Vagina (tissue), 2 donors: ENCODE results near the gene CACNB2. TPM values are rescaled to one million over a fixed set of nuclear protein-coding genes. Genes with fewer than 3 reads are reported as not detected.

ENCODE experiments used
- DNase-seq, 2 donors: peaks; one replicate each; pipeline ENCODE4 v3.0.0-alpha.2; 2017; ENCODE audit errors: extremely low spot score in 2 of 2
- H3K27ac ChIP-seq: fragments of 200-600 bp; sonication (generic); one replicate; pipeline ENCODE4 v1.5.1; 2019
- H3K27me3 ChIP-seq: fragments of 200-600 bp; sonication (generic); one replicate; pipeline ENCODE4 v1.5.1; 2019
- H3K36me3 ChIP-seq, 2 donors: fragments of 200-600 bp; sonication (generic); one replicate each; pipeline ENCODE4 v1.5.1; 2017 to 2019
- H3K4me1 ChIP-seq: fragments of 200-600 bp; sonication (generic); one replicate; pipeline ENCODE4 v1.5.1; 2019
- H3K4me3 ChIP-seq, 2 donors: fragments of 200-600 bp; sonication (generic); 1 replicate in 1 of 2; 2 replicates in 1 of 2; pipeline ENCODE4 v1.5.1; 2016 to 2019
- H3K9me3 ChIP-seq: fragments of 200-600 bp; sonication (generic); one replicate; pipeline ENCODE4 v1.5.1; 2019
- POLR2A ChIP-seq, 2 donors: fragments of 450-650 bp; IDR thresholded peaks; one replicate each; pipeline ENCODE4 v1.6.1; 2017; ENCODE audit warnings: antibody characterized with exemption in 2 of 2, mild to moderate bottlenecking in 2 of 2, moderate library complexity in 2 of 2
- POLR2AphosphoS5 ChIP-seq, 2 donors: sonication (generic); formaldehyde crosslinking; IDR thresholded peaks; one replicate each; pipeline ENCODE4 v1.9.0; 2017; ENCODE audit warnings: antibody characterized with exemption in 2 of 2, mild to moderate bottlenecking in 2 of 2, low read depth in 1 of 2; ENCODE audit not compliant: insufficient read depth in 1 of 2
- intact Hi-C: fragments of 100-400 bp; cut with DNase I; formaldehyde crosslinking; loops from one replicate; pipeline ENCODE4 v1.15.1; 2023
- total RNA-seq: library from RNA; depleted of rRNA; stranded (reverse); fragments of >200 nt; gene quantifications from one replicate; pipeline ENCODE4 v1.2.3, GENCODE V29; 2016
- TF ChIP-seq, protein P1 (sequence below), 3 experiments: fragments of 450-650 bp in 2 of 3; fragments of 200-600 bp in 1 of 3; sonication (generic) in 1 of 3; IDR thresholded peaks; one replicate each; pipeline ENCODE4 v1.5.1; 2017 to 2019; ENCODE audit warnings: antibody characterized with exemption in 3 of 3, mild to moderate bottlenecking in 2 of 3, moderate library complexity in 2 of 3

The CACNB2 gene
- total RNA-seq, 1 donor from 2014 or later = 12.8 TPM

GRCh38 chr10:18221123-18221522 is 80.9 kb downstream of the CACNB2 start:
- H3K9me3 ChIP-seq = no peaks in the 10 kb centered on the region
- no peak for DNase-seq
- TF ChIP-seq POLR2AphosphoS5 (IDR thresholded peaks at IDR 0.05; ENCODE audit: insufficient read depth in 1 of 2, low read depth in 1 of 2) = no peak
- TF ChIP-seq POLR2A (IDR thresholded peaks at IDR 0.05) = no peak
- TF ChIP-seq, protein P1, sequence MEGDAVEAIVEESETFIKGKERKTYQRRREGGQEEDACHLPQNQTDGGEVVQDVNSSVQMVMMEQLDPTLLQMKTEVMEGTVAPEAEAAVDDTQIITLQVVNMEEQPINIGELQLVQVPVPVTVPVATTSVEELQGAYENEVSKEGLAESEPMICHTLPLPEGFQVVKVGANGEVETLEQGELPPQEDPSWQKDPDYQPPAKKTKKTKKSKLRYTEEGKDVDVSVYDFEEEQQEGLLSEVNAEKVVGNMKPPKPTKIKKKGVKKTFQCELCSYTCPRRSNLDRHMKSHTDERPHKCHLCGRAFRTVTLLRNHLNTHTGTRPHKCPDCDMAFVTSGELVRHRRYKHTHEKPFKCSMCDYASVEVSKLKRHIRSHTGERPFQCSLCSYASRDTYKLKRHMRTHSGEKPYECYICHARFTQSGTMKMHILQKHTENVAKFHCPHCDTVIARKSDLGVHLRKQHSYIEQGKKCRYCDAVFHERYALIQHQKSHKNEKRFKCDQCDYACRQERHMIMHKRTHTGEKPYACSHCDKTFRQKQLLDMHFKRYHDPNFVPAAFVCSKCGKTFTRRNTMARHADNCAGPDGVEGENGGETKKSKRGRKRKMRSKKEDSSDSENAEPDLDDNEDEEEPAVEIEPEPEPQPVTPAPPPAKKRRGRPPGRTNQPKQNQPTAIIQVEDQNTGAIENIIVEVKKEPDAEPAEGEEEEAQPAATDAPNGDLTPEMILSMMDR (IDR thresholded peaks at IDR 0.05) = no peak
- no peaks in the 10 kb centered on the region for H3K36me3 ChIP-seq
- no peaks in the 10 kb centered on the region for H3K4me1 ChIP-seq
- no peak overlapping the region for H3K27ac ChIP-seq
- H3K27me3 ChIP-seq = no peaks in the 10 kb centered on the region
- H3K4me3 ChIP-seq = no peak overlapping the region
- intact Hi-C loops = no loop called here

GRCh38 chr10:18221882-18222281 is 81.7 kb downstream of the CACNB2 start:
- Histone ChIP-seq H3K27ac (no peak overlapping the region), H3K36me3 (no peaks in the 10 kb centered on the region), H3K27me3 (no peaks in the 10 kb centered on the region), H3K9me3 (no peaks in the 10 kb centered on the region), H3K4me1 (no peaks in the 10 kb centered on the region), H3K4me3 (no peak overlapping the region)
- intact Hi-C loops = no loop called here
- DNase-seq = no peak
- TF ChIP-seq POLR2AphosphoS5 (IDR thresholded peaks at IDR 0.05; ENCODE audit: insufficient read depth in 1 of 2, low read depth in 1 of 2) = no peak
- TF ChIP-seq, protein P1 (IDR thresholded peaks at IDR 0.05) = no peak
- no peak for TF ChIP-seq POLR2A (IDR thresholded peaks at IDR 0.05)

DNA sequence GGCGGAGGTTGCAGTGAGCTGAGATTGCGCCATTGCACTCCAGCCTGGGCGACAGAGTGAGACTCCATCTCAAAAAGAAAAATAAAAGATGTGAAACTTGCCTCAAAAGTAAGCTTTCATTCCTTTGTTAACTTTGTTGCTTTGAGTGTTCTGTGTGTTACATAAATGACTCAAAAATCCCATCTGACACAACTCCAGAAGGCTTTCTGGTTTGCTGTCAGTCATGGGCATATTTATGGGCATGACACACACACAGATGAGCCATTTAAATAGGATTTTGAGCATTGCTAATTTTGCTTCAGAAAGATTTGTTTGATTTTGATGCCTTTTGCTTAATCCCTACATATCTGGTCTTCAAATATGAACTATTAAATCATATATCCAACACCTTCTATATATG is 82.6 kb downstream of the CACNB2 start:
- Histone ChIP-seq H3K27me3 (no peaks in the 10 kb centered on the region), H3K4me1 (no peaks in the 10 kb centered on the region), H3K9me3 (no peaks in the 10 kb centered on the region), H3K4me3 (no peak overlapping the region), H3K36me3 (no peaks in the 10 kb centered on the region), H3K27ac (no peak overlapping the region)
- no peak for DNase-seq
- TF ChIP-seq, protein P1 (IDR thresholded peaks at IDR 0.05) = no peak
- TF ChIP-seq POLR2AphosphoS5 (IDR thresholded peaks at IDR 0.05; ENCODE audit: insufficient read depth in 1 of 2, low read depth in 1 of 2) (no peak), POLR2A (IDR thresholded peaks at IDR 0.05) (no peak)
- intact Hi-C loops = no loop called here

DNA sequence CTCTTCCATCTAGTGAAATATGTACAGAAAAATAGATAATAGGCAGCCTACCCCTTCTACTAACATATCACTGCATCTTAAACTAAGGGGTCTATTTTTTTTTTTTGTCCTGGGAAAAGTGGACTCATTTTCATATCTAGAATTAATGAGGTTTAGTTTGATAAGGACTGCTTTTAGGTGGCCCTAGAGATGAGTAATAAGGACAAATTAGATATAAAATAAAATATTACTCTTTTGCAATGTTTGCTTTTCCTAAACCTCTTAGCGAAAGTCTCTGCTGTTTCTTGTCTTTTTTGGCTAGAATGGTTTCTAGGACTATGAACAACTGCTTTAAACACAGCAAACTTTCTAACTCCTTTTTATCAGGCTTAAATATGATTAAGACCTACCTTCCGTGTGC is 83.7 kb downstream of the CACNB2 start:
- H3K36me3 ChIP-seq = no peaks in the 10 kb centered on the region
- no peak overlapping the region for H3K4me3 ChIP-seq
- no peaks in the 10 kb centered on the region for H3K9me3 ChIP-seq
- H3K27me3 ChIP-seq = no peaks in the 10 kb centered on the region
- no peak overlapping the region for H3K27ac ChIP-seq
- intact Hi-C loops = no loop called here
- TF ChIP-seq, protein P1 (IDR thresholded peaks at IDR 0.05) = no peak
- no peak for TF ChIP-seq POLR2AphosphoS5 (IDR thresholded peaks at IDR 0.05; ENCODE audit: insufficient read depth in 1 of 2, low read depth in 1 of 2)
- TF ChIP-seq POLR2A (IDR thresholded peaks at IDR 0.05) = no peak
- H3K4me1 ChIP-seq = no peaks in the 10 kb centered on the region
- no peak for DNase-seq

DNA sequence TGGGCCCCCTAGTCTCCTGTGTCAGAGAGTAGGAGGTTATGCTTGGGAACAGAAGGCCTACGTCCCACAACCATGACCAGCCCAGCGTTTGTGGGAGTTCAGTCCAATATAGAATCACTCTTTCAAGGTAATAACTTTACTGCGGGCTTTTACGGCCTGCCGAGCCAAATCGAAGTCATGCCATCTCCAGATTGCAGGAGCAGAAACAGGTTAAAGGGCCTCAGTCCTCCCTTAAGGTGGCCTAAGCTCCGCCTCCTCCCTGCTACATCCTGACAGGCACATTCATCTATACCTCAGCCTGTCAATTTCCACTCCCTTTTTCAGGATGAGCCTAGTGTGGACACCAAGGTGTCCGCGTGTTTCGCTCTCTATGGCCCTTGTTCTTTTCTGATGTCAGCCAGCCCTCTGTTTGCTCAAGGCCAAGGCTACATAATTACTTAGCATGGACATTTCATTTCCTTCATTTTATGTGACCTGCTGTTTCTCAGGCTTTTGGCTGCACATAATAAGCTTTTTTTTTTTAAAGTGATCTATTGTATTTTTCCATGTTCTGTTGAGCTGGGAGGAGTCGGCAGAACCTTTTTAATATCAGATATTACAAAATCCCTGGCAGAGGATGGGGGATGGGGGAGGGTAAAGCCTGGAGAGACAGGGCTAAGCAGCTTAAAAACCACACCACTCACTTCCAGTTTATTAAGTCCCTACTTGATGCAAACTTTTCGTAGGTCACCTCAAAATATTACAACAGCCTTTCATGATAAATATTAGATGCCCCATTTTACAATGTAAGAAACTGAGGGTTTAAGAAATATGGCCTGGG is 84.6 kb downstream of the CACNB2 start:
- DNase-seq = peak in 1 of 2 donors; percentile 47
- H3K4me1 ChIP-seq = no peaks in the 10 kb centered on the region
- no peak overlapping the region for H3K27ac ChIP-seq
- no peak overlapping the region for H3K4me3 ChIP-seq
- no peak for TF ChIP-seq POLR2AphosphoS5 (IDR thresholded peaks at IDR 0.05; ENCODE audit: insufficient read depth in 1 of 2, low read depth in 1 of 2)
- no peak for TF ChIP-seq POLR2A (IDR thresholded peaks at IDR 0.05)
- TF ChIP-seq, protein P1 (IDR thresholded peaks at IDR 0.05) = no peak
- no peaks in the 10 kb centered on the region for H3K27me3 ChIP-seq
- intact Hi-C loops = no loop called here
- H3K9me3 ChIP-seq = no peaks in the 10 kb centered on the region
- H3K36me3 ChIP-seq = no peaks in the 10 kb centered on the region
